Lower leg skin (tissue), 4 donors: ENCODE measurements around the gene ARHGAP10. TPM values are rescaled to one million over a fixed set of nuclear protein-coding genes. Genes with fewer than 3 reads are reported as not detected.
A peak's percentile ranks its signal among the peaks of the same experiment; 100 is the strongest.

Experiments used
- DNase-seq, 2 donors: peaks; one replicate each; pipeline ENCODE4 v3.0.0-alpha.2; 2019; ENCODE audit warnings: low spot score in 2 of 2
- H3K4me3 ChIP-seq: fragments of 200-600 bp; sonication (generic); 2 replicates; pipeline ENCODE4 v1.5.1; 2017; ENCODE audit warnings: mild to moderate bottlenecking, low read depth; ENCODE audit not compliant: poor library complexity, severe bottlenecking
- CTCF ChIP-seq, 3 donors: fragments of 450-650 bp; IDR thresholded peaks; one replicate each; pipeline ENCODE4 v1.5.1; 2016; ENCODE audit warnings: antibody characterized with exemption in 3 of 3, mild to moderate bottlenecking in 3 of 3, moderate library complexity in 2 of 3
- POLR2A ChIP-seq, 2 donors: fragments of 450-650 bp; IDR thresholded peaks; one replicate each; pipeline ENCODE4 v1.6.1; 2016 to 2017; ENCODE audit warnings: antibody characterized with exemption in 2 of 2, mild to moderate bottlenecking in 1 of 2, moderate library complexity in 1 of 2
- WGBS, 2 donors: methylation state at CpG; one replicate each; pipeline ENCODE4 v1.1.5; 2018; 5-methylcytosine and 5-hydroxymethylcytosine counted together
- intact Hi-C: fragments of 100-400 bp; cut with DNase I; formaldehyde crosslinking; loops from one replicate; pipeline ENCODE4 v1.15.0; 2023; ENCODE audit warnings: low total_unique reads
- total RNA-seq, 4 donors: library from RNA; depleted of rRNA; stranded (reverse); fragments of >200 nt; gene quantifications; one replicate each; pipeline ENCODE4 v1.1.0, GENCODE V29; 2016

ARHGAP10 gene
- total RNA-seq, 4 donors from 2014 or later: 30.6 to 45.8 (median 37.9) TPM

- no peak overlapping the region for H3K4me3 ChIP-seq
- TF ChIP-seq CTCF (IDR thresholded peaks at IDR 0.05): no peak
- no peak for TF ChIP-seq POLR2A (IDR thresholded peaks at IDR 0.05)
- 68 to 79% methylated on average over 3 of the region's 3 CpGs for WGBS, 2 donors
- intact Hi-C loops: no loop called here
- no peak for DNase-seq
Measured at GRCh38 chr4:147830102-147830463, 98.2 kb downstream of the ARHGAP10 start.

DNA sequence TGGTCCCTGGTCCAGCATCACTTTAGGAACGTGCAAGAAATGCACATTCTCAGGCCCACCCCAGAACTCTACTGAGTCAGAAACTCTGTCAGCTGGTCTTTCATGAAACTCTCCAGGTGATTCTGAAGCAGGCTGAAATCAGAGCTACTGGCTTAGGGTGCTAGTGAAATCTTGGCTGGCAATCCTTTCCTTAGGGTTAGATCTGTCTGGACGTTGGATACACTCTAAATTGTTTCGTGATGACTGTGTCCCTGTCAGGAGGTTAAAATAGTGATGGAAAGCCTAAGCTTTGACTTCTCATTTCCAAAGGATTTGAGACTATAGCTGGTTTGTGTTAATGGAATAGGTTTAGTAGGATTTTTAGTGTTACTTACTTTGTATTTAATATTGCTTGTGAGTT, 99.1 kb downstream of the ARHGAP10 start:
- intact Hi-C loops: no loop called here
- WGBS, 2 donors: 20 to 26% methylated on average over 3 of the region's 3 CpGs
- no peak for DNase-seq
- TF ChIP-seq POLR2A (IDR thresholded peaks at IDR 0.05) (no peak), CTCF (IDR thresholded peaks at IDR 0.05) (no peak)
- no peak overlapping the region for H3K4me3 ChIP-seq

DNA sequence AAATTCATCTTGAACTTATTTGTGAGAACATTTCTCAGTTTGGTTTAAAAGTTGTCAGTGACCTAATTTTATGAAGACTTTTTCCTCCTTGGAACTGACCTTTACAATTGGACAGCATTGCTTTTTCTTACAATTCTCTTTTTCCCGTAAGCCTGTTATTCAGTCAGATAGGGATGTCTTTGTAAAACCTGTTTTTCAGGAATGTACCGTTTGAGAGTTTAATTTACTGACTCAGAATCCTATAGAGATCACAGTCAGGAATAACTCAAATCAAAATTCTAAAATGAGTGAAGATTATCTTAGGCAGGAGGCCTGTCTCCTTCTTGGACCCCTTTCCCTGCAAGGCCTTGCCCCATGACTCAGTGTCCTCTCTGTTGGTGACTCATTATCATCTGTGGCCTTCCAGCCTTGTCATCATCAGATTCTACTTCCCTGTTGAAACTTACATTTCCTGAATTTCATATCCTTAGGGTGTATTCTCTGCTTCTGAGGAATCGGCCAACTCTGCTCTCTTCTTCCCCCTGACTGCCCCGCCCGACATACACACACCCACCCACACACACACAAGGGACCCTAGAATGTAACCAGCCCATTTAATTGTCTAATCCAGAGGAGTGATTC, 99.8 kb downstream of the ARHGAP10 start:
- DNase-seq: peak in 1 of 2 donors; percentile 86
- no peak overlapping the region for H3K4me3 ChIP-seq
- intact Hi-C loops: no loop called here
- TF ChIP-seq CTCF (IDR thresholded peaks at IDR 0.05) (no peak), POLR2A (IDR thresholded peaks at IDR 0.05) (no peak)
- WGBS, 2 donors: 8 to 21% methylated on average over 5 of the region's 5 CpGs

DNA sequence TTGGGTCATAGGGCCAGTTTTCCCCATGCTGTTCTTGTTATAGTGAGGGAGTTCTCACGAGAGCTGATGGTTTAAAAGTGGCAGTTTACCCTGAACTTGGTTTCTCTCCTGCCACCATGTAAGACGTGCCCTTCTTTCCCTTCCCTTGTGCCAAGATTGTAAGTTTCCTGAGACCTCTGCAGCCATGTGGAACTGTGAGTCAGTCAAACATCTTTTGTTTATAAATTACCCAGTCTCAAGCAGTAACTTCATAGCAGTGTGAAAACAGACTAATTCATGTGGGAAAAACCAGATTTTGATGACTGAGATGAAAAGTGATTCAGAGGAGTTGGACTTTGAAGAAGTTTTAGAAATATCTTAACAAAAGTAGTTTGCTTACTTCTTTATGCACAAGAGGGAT, 101.4 kb downstream of the ARHGAP10 start:
- no peak overlapping the region for H3K4me3 ChIP-seq
- DNase-seq: no peak
- intact Hi-C loops: no loop called here
- 81 to 85% methylated on average over 2 of the region's 2 CpGs for WGBS, 2 donors
- TF ChIP-seq CTCF (IDR thresholded peaks at IDR 0.05) (no peak), POLR2A (IDR thresholded peaks at IDR 0.05) (no peak)

- no peak overlapping the region for H3K4me3 ChIP-seq
- WGBS, 2 donors: 86 to 92% methylated on average over 2 of the region's 2 CpGs
- intact Hi-C loops: no loop called here
- TF ChIP-seq POLR2A (IDR thresholded peaks at IDR 0.05) (no peak), CTCF (IDR thresholded peaks at IDR 0.05) (no peak)
- DNase-seq: no peak
Measured at GRCh38 chr4:147833741-147834140, 101.9 kb downstream of the ARHGAP10 start.

DNA sequence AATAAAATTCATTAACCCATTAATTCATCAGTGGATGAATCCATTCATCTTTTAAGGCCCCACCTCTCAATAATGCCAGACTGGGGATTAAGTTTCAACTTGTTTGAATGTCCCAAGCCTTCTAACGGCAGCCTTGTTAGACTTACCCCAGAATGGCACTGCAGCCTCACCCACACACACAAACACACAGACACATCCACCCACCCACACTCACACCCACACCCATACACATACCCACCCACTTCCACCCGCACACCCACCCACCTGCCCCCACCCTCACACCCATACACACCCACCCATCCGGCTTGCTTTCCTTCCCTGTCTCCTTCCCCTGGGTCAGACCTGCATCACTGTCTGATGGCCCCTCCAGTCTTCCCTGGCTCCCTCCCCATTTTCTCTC, 102.6 kb downstream of the ARHGAP10 start:
- no peak overlapping the region for H3K4me3 ChIP-seq
- intact Hi-C loops: no loop called here
- 89 to 91% methylated on average over 3 of the region's 3 CpGs for WGBS, 2 donors
- DNase-seq: no peak
- TF ChIP-seq POLR2A (IDR thresholded peaks at IDR 0.05): no peak
- TF ChIP-seq CTCF (IDR thresholded peaks at IDR 0.05): no peak
